ENCODE measurements around the gene PVRIG. TPM values are rescaled to one million over a fixed set of nuclear protein-coding genes. Genes with fewer than 3 reads are reported as not detected.
A peak's percentile ranks its signal among the peaks of the same experiment; 100 is the strongest.
"Not testable (repeated sequence)": the region's sequence is repeated elsewhere in the genome, so short reads cannot be mapped to it uniquely, and the experiment has no call there.

PVRIG gene
- total RNA-seq, 2 experiments from 2014 or later, result 61.6 to 64.8 TPM

DNA sequence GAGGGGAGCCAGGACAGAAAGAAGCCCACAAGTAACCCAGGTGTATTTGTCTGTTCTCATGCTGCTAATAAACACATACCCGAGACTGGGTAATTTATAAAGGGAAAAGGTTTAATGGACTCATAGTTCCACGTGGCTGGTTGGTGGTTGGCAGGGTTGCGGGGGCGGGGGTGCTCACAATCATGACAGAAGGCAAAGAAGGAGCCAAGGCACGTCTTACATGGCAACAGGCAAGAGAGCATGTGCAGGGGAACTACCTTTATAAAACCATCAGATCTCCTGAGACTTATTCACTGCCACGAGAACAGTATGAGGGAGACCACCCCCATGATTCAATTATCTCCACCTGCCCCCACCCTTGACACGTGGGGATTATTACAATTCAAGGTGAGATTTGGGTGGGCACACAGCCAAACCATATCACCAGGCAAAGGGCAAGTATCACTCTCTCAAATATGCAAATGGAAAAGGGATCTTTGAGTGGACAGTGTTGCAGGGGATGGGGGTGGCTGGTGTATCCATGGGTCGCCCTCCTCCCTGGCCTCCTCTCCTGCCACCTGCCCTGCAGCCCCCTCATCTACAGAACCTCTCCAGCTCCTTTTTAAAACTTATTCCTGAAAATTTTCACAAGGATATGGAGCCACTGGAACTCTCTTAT, 15.0 kb downstream of the PVRIG start:
- ATAC-seq; H3K27me3 Mint-ChIP-seq (ENCODE audit: low read depth); DNase-seq; H3K4me3 Mint-ChIP-seq; CTCF ChIA-PET; H3K27ac Mint-ChIP-seq; H3K9me3 Mint-ChIP-seq (ENCODE audit: insufficient read depth): not testable (repeated sequence)
- POLR2A ChIA-PET, result interaction anchor here (0.6 kb wide), 1 partner anchor 93 kb away, joined by 3 read pairs; no protein-coding TSS in a partner anchor
- Mint-ChIP-seq H3K4me1 (ENCODE audit: low read depth) (peaks cover 16% of the 10 kb centered on the region), H3K36me3 (ENCODE audit: low read depth) (peaks cover 43% of the 10 kb centered on the region)

DNA sequence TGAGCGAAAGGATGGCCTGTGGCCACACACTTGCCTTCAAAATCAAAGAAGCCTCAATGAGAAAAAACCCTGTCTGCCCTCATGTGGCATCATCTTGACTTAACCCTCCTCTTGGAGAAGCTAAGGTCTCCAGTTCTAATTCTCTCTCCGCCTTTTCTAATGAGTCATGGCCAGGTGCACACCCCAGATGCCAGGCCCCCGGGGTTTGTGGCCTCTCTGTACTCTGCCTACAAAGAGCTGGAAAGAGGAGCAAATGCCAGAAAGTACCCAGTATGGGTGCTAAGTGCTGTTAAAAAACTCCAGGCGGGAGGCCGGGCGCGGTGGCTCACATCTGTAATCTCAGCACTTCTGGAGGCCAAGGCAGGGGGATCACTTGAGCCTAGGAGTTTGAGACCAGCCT, 20.2 kb downstream of the PVRIG start:
- H3K27me3 Mint-ChIP-seq (ENCODE audit: low read depth); H3K9me3 Mint-ChIP-seq (ENCODE audit: insufficient read depth); POLR2A ChIA-PET; H3K27ac Mint-ChIP-seq; H3K4me3 Mint-ChIP-seq; CTCF ChIA-PET; ATAC-seq; DNase-seq: not testable (repeated sequence)
- Mint-ChIP-seq H3K4me1 (ENCODE audit: low read depth) (peaks cover 24% of the 10 kb centered on the region), H3K36me3 (ENCODE audit: low read depth) (peaks cover 13% of the 10 kb centered on the region)

DNA sequence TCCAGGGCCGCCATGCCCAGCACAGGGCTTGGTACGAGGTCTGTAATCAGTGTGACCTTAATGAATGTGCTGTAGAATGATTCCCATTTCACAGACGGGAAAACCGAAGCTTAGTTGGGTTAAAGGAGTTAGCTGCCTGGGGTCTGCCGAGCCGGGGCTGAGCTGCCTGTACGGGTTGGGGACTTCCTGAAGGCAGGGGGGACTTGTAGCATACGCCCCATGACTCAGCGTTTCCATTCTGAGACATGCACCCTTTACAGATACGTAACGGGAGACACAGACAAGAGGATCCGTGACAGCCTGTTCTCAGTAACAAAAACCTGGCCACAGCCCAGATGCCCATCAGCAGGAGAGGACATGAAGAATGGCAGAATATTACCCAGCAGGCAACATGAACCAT, 23.6 kb downstream of the PVRIG start:
- H3K27me3 Mint-ChIP-seq (ENCODE audit: low read depth); CTCF ChIA-PET; H3K36me3 Mint-ChIP-seq (ENCODE audit: low read depth); H3K4me3 Mint-ChIP-seq; H3K9me3 Mint-ChIP-seq (ENCODE audit: insufficient read depth): not testable (repeated sequence)
- Mint-ChIP-seq H3K27ac (peak overlapping the region; percentile 58), H3K4me1 (ENCODE audit: low read depth) (peaks cover 26% of the 10 kb centered on the region)
- ATAC-seq (peak; percentile 63), DNase-seq (peak; percentile 65)
- POLR2A ChIA-PET, result interaction anchor here (0.8 kb wide), 1 partner anchor 22 kb away, joined by 3 read pairs; no protein-coding TSS in a partner anchor

DNA sequence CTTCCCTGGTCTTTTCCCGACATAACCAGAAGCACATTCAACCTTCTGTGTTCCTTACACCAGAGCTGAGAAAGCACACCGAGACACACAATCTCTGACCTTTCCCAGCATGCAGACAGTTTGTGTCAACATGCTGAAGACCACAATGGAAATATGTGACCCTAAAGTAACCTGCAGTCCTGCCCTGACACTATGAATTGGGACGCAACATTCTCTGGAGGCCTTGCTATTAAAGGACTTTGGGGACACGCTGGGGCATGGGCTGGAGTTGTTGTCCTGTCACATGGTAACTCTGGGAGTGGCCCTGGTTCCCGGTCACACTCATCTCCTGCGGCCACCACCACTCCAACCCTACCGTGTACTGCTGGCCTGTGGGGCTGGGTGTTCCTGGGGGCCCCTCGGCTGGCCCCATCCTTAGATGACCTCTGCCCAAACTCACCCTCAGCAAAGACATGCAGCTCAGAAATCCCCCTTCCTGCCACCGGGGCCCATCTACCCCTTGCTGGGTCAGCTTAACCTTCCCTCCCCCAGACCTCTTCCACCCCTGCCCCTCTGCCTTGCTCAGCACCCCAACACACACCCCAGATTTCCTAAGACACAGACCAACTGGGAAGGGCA, 25.3 kb downstream of the PVRIG start:
- CTCF ChIA-PET; H3K4me3 Mint-ChIP-seq; DNase-seq; H3K36me3 Mint-ChIP-seq (ENCODE audit: low read depth); H3K27me3 Mint-ChIP-seq (ENCODE audit: low read depth); H3K9me3 Mint-ChIP-seq (ENCODE audit: insufficient read depth): not testable (repeated sequence)
- Mint-ChIP-seq H3K4me1 (ENCODE audit: low read depth) (peaks cover 16% of the 10 kb centered on the region), H3K27ac (peak overlapping the region; percentile 50)
- peak; percentile 23 for ATAC-seq
- POLR2A ChIA-PET, result interaction anchor here (0.5 to 1.0 kb wide), 2 partner anchors 10 to 23 kb away, joined by 3 read pairs; no protein-coding TSS in a partner anchor

DNA sequence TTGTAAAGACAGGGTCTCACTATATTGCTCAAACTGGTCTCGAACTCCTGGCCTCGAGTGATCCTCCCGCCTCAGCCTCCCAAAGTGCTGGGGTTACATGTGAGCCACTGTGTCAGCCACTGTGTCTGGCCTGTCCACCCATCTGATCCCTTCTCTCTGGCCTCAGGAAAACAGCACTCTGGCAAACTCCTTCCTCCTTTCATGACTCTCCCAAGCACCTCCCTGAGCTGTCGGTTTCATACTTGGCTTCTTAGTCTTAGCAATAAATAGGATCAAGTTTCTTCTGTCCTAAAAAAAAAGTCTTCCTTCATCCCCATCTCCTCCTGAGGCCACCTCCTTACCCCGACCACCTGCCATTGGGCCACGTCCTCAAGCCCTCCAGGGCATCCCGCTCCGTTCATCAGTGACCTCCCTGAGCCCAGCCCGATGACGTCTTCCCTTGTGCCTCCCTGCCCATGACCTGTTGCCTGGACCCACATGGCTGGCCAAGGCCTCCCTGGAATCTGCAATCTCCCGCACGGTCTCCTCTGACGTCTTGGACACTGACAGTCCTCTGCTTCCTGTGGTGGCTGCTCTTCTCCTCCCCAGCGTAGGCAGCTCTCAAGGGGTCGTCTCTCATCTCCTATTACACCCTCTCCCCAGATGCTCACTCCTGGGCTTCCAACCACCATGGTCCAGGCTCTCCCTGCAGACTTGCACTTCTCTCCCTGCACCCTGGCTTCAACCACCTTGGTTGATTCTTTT, 26.5 kb downstream of the PVRIG start:
- ATAC-seq; DNase-seq; H3K27me3 Mint-ChIP-seq (ENCODE audit: low read depth); H3K9me3 Mint-ChIP-seq (ENCODE audit: insufficient read depth); H3K4me3 Mint-ChIP-seq; POLR2A ChIA-PET; H3K36me3 Mint-ChIP-seq (ENCODE audit: low read depth); H3K27ac Mint-ChIP-seq; CTCF ChIA-PET: not testable (repeated sequence)
- peaks cover 16% of the 10 kb centered on the region for H3K4me1 Mint-ChIP-seq (ENCODE audit: low read depth)

DNA sequence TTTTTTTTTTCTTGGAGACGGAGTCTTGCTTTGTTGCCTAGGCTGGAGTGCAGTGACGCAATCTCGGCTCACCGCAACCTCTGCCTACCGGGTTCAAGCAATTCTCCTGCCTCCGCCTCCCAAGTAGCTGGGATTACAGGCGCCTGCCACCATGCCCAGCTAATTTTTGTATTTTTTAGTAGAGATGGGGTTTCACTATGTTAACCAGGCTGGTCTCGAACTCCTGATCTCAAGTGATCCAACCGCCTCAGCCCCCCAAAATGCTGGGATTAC, 27.1 kb downstream of the PVRIG start:
- H3K27me3 Mint-ChIP-seq (ENCODE audit: low read depth); H3K9me3 Mint-ChIP-seq (ENCODE audit: insufficient read depth); CTCF ChIA-PET; POLR2A ChIA-PET; H3K27ac Mint-ChIP-seq; H3K36me3 Mint-ChIP-seq (ENCODE audit: low read depth); DNase-seq; ATAC-seq; H3K4me3 Mint-ChIP-seq: not testable (repeated sequence)
- peaks cover 16% of the 10 kb centered on the region for H3K4me1 Mint-ChIP-seq (ENCODE audit: low read depth)

DNA sequence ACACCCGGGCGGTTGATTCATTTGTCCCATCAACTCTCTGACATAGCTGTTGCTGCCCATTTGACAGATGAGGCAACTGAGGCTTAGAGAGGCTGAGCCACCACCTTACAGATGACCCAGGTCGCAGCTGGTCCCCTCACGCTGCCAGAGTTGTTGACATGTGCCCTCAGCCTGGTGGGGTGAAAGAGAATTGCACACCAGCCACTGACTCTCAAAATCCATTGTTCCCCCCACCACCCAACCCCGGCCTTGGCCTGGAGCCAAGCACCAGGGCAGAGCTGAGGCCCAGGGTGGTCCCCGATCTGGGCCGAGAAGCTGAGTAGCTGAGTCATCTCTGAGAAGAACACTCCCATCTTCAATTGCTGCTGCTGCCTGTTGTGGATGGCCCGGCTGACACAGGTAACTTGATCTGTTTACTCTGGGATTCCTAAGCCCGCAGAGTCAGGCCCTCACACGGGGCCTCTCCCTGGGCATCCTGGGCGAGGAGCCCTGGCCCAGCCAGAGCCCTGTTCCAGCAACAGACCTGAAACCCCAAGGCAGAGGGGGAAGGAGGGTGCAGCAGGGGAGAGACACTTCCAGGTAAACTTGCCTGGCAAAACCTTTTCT, 27.5 kb downstream of the PVRIG start:
- H3K4me3 Mint-ChIP-seq, result no peak overlapping the region
- no peaks in the 10 kb centered on the region for H3K36me3 Mint-ChIP-seq (ENCODE audit: low read depth)
- H3K27me3 Mint-ChIP-seq (ENCODE audit: low read depth), result no peaks in the 10 kb centered on the region
- H3K4me1 Mint-ChIP-seq (ENCODE audit: low read depth), result peaks cover 16% of the 10 kb centered on the region
- H3K9me3 Mint-ChIP-seq (ENCODE audit: insufficient read depth), result no peaks in the 10 kb centered on the region
- H3K27ac Mint-ChIP-seq, result no peak overlapping the region
- ChIA-PET CTCF (no interaction called here), POLR2A (no interaction called here)
- ATAC-seq (no peak), DNase-seq (no peak)

DNA sequence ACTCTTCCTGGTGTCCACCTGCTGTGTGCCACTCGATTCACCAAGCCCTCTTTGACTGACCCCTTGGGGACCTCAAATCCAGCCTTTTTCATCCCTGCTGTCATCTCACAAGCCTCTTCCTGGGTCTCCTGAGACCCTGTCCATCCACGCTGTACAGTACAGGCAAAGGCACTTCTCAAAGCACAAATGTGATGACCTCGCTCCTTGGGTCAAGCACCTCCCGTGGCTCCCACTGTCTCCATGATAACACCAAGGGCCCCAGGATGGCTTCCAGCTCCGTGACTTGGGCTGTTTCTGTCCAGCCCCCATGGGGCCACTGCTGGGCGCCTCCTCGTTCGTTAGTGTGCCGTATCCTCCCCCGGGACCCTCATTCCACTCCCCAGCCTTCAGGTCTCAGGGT, 28.7 kb downstream of the PVRIG start:
- Mint-ChIP-seq H3K27me3 (ENCODE audit: low read depth) (no peaks in the 10 kb centered on the region), H3K27ac (no peak overlapping the region), H3K4me3 (no peak overlapping the region), H3K9me3 (ENCODE audit: insufficient read depth) (no peaks in the 10 kb centered on the region), H3K36me3 (ENCODE audit: low read depth) (no peaks in the 10 kb centered on the region), H3K4me1 (ENCODE audit: low read depth) (peaks cover 7% of the 10 kb centered on the region)
- DNase-seq, result no peak
- ChIA-PET CTCF (no interaction called here), POLR2A (no interaction called here)
- no peak for ATAC-seq

DNA sequence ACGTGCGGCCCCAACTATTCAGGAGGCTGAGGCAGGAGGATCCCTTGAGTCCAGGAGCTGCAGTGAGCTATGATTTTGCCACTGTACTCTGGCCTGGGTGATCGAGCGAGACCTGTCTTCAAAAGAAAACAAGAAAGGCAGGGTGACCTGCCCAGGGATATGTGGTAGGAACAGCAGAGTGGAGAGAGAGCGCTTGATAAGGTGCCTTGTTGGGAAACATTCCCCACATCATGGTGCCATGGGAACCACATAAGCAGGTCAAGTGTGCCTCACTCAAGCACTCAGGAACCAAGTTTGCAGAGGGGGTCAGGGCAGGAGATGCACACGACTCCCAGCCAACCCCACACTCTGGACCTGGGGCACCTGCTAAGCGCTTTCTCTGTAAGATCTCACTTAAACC, 37.3 kb downstream of the PVRIG start:
- no peaks in the 10 kb centered on the region for H3K36me3 Mint-ChIP-seq (ENCODE audit: low read depth)
- no peaks in the 10 kb centered on the region for H3K9me3 Mint-ChIP-seq (ENCODE audit: insufficient read depth)
- H3K27me3 Mint-ChIP-seq (ENCODE audit: low read depth), result no peaks in the 10 kb centered on the region
- H3K4me3 Mint-ChIP-seq, result no peak overlapping the region
- ATAC-seq (no peak), DNase-seq (no peak)
- peaks cover 2% of the 10 kb centered on the region for H3K4me1 Mint-ChIP-seq (ENCODE audit: low read depth)
- no peak overlapping the region for H3K27ac Mint-ChIP-seq
- ChIA-PET POLR2A (no interaction called here), CTCF (no interaction called here)

DNA sequence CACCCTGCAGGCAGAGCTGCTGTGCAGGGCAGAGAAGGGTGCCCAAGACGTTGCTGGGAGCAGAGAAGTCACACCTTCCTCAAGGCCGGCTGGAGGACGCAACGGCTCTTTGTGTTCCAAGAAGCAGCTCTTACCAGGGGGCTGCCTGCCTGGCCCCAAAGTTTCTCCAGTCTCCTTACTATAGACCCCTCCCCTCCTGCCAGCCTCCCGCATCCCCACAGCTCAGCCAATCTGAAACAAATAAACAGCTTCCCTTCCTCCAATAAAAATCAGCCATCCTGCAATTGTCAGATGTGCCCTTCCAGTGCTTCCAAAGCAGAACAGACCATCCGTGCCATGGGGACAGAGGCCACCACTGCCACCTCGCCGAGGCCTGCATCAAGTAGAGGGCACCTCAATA, 40.2 kb downstream of the PVRIG start:
- POLR2A ChIA-PET; H3K27me3 Mint-ChIP-seq (ENCODE audit: low read depth); H3K4me1 Mint-ChIP-seq (ENCODE audit: low read depth); H3K36me3 Mint-ChIP-seq (ENCODE audit: low read depth); H3K27ac Mint-ChIP-seq; DNase-seq; CTCF ChIA-PET; H3K9me3 Mint-ChIP-seq (ENCODE audit: insufficient read depth); ATAC-seq; H3K4me3 Mint-ChIP-seq: not testable (repeated sequence)

DNA sequence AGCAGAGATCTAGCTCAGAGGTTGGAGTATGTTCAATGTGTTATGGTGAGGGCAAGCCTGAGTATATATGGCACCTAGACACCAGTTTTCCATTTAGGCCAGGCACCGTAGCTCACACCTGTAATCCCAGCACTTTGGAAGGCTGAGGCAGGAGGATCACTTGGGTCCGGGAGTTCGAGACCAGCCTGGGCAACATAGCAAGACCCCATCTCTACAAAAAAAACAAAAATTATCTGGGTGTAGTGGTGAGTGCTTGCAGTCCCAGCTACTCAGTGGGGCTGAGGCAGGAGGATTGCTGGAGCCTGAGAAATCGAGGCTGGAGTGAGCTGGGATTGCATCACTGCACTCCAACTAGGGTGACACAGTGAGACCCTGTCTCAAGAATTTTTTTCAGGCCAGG, 43.1 kb downstream of the PVRIG start:
- H3K27me3 Mint-ChIP-seq (ENCODE audit: low read depth); H3K4me1 Mint-ChIP-seq (ENCODE audit: low read depth); H3K9me3 Mint-ChIP-seq (ENCODE audit: insufficient read depth); ATAC-seq; H3K36me3 Mint-ChIP-seq (ENCODE audit: low read depth); H3K4me3 Mint-ChIP-seq; POLR2A ChIA-PET; CTCF ChIA-PET; H3K27ac Mint-ChIP-seq; DNase-seq: not testable (repeated sequence)

DNA sequence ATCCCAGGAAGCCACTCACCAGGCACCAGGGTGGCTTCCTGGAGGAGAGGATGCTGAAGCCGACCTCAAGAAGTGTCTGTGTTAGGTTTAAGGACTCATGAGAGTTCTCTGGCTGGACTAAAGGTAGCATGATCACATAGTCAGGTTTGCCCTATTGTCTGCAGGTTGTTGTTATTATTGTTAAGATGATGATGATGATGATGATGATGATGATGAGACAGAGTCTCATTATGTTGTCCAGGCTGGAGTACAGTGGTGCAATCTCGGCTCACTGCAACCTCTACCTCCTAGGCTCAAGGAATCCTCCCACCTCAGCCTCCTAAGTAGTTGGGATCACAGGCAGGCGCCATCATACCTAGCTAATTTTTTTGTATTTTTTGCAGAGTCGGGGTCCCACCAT, 44.5 kb downstream of the PVRIG start:
- H3K4me3 Mint-ChIP-seq; DNase-seq; CTCF ChIA-PET; H3K4me1 Mint-ChIP-seq (ENCODE audit: low read depth); H3K9me3 Mint-ChIP-seq (ENCODE audit: insufficient read depth); H3K27ac Mint-ChIP-seq; H3K36me3 Mint-ChIP-seq (ENCODE audit: low read depth); H3K27me3 Mint-ChIP-seq (ENCODE audit: low read depth); POLR2A ChIA-PET; ATAC-seq: not testable (repeated sequence)

Data from activated CD8-positive, alpha-beta T cell treated with anti-CD3 and anti-CD28 coated beads, Interleukin-2, amount 10 ng/mL, durations not matched to agents 7 days and 5 days (primary cell).